ENCODE data around the gene MTHFD2L.

MTHFD2L gene

DNA sequence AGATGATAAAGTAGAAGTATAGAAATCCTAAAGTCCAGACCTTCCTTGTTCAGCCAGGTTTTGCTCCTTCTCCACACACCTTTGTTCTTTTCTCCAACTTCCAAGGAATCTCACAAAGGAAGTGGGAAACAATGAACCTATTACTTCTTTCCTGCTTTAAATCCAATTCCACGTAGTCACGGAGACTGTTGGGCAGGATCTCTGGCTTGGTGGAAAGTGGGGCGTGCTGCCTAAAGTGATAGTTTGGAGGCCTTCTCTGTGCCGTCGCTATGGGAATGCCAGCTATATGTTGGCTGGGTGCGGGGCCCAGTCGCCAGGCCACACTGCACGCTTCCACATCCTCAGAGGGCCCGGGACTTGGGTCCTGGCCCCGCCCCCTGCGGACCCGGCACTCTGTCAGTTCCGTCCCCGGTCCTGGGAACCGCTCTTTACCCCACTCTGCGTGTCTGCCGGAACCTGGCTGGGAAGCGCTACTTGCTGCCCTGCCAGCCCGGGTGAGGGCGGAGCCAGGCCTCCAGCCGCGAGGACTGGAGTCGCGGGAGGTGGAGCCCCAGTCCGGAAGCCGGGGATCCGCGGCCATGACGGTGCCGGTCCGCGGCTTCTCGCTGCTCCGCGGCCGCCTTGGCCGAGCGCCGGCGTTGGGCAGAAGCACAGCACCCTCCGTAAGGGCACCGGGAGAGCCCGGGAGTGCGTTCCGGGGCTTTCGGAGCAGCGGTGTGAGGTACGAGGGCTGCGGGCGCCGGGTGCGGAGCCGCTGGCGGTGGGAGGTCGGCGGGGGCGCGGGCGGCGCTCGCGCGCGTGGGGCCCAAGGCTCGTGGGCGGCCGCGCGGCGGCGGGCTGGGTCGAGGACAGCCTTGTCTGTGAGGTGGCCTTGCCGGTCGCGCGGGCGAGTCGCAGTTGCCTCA is at the start of gene MTHFD2L:
TSS of gene MTHFD2L (plus strand) at position 558 of the 905 bp plus-strand sequence. CDS start at position 579, 21 bp downstream.
- Mint-ChIP-seq H3K27me3 (no peaks in the 10 kb centered on the region), H3K9me3 (no peaks in the 10 kb centered on the region), H3K4me1 (ENCODE audit: low read depth) (peaks cover 30% of the 10 kb centered on the region), H3K36me3 (ENCODE audit: low read depth) (peaks cover 44% of the 10 kb centered on the region), H3K4me3 (peak within 1 kb of the TSS; percentile 92), H3K27ac (peak within 1 kb of the TSS; percentile 95)
- DNase-seq = peak; percentile 92

GRCh38 chr4:74108457-74109115 is 49.3 kb upstream of the MTHFD2L start:
- H3K4me3 Mint-ChIP-seq = no peak overlapping the region
- no peaks in the 10 kb centered on the region for H3K9me3 Mint-ChIP-seq
- DNase-seq = no peak
- no peaks in the 10 kb centered on the region for H3K36me3 Mint-ChIP-seq (ENCODE audit: low read depth)
- no peaks in the 10 kb centered on the region for H3K4me1 Mint-ChIP-seq (ENCODE audit: low read depth)
- no peak overlapping the region for H3K27ac Mint-ChIP-seq
- peaks cover 23% of the 10 kb centered on the region for H3K27me3 Mint-ChIP-seq

- H3K4me3 Mint-ChIP-seq = no peak overlapping the region
- no peaks in the 10 kb centered on the region for H3K4me1 Mint-ChIP-seq (ENCODE audit: low read depth)
- H3K27ac Mint-ChIP-seq = no peak overlapping the region
- H3K9me3 Mint-ChIP-seq = no peaks in the 10 kb centered on the region
- no peak for DNase-seq
- peaks cover 23% of the 10 kb centered on the region for H3K27me3 Mint-ChIP-seq
- H3K36me3 Mint-ChIP-seq (ENCODE audit: low read depth) = no peaks in the 10 kb centered on the region
Observed at GRCh38 chr4:74109116-74109869, 48.6 kb upstream of the MTHFD2L start.

DNA sequence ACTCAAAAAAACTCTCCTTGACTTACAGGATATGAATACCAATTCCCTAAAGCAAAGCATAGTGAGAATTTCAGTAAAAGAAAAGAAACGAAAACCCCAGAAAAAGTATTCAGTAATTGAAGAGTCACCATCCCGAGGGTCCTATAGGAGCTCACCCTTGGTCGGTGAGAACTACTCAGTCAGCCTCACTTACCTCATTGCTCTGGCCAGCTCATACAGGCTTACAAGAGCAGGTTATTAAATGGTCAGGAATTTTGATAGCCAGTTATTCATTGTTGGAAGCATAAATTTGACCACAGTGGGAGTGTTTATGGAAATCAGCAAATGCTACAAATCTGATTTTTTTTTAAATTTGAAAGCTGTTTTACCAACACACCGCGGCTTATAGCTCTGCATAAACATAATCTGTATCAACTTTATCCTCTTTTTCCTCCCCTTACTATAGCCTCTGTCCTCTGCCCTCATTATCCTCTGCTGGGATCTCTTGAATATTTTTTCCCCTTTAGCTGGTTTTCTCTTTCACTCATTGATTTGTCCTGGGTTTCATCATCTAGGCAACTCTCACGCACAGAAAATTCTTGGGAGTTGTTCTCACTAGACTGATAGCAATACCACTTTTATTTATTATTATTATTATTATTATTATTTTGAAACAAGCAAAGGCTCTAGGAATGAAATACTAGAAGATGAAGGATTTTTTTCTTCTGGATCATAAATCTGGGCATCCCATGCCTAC is 47.9 kb upstream of the MTHFD2L start:
- H3K27me3 Mint-ChIP-seq = peaks cover 20% of the 10 kb centered on the region
- H3K9me3 Mint-ChIP-seq = no peaks in the 10 kb centered on the region
- no peak overlapping the region for H3K4me3 Mint-ChIP-seq
- no peaks in the 10 kb centered on the region for H3K4me1 Mint-ChIP-seq (ENCODE audit: low read depth)
- DNase-seq = no peak
- H3K27ac Mint-ChIP-seq = no peak overlapping the region
- no peaks in the 10 kb centered on the region for H3K36me3 Mint-ChIP-seq (ENCODE audit: low read depth)

DNA sequence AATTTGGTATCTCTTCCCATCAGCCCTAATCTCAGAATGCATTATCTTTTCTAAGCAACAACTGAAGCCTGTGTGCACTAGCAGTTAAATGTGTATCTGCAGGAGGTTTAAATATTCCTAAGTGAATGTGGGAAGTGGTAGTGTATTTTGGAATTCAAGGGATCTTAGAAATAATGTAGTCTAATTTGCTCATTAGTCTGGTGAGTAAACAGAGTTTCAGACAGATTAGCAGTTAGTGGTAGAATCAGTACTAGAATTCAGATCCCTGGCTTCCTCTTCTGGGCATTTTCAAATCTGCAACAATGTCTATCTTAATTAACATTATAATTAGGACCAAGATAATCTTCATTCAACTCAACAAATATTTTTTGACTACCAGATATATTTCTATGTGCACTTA is 47.2 kb upstream of the MTHFD2L start:
- no peaks in the 10 kb centered on the region for H3K9me3 Mint-ChIP-seq
- no peak for DNase-seq
- H3K27me3 Mint-ChIP-seq = peaks cover 19% of the 10 kb centered on the region
- H3K4me1 Mint-ChIP-seq (ENCODE audit: low read depth) = no peaks in the 10 kb centered on the region
- H3K36me3 Mint-ChIP-seq (ENCODE audit: low read depth) = no peaks in the 10 kb centered on the region
- no peak overlapping the region for H3K27ac Mint-ChIP-seq
- H3K4me3 Mint-ChIP-seq = no peak overlapping the region

GRCh38 chr4:74111306-74111975 is 46.5 kb upstream of the MTHFD2L start:
- Mint-ChIP-seq H3K27me3 (peaks cover 14% of the 10 kb centered on the region), H3K4me3 (no peak overlapping the region), H3K4me1 (ENCODE audit: low read depth) (no peaks in the 10 kb centered on the region), H3K9me3 (no peaks in the 10 kb centered on the region), H3K27ac (no peak overlapping the region), H3K36me3 (ENCODE audit: low read depth) (no peaks in the 10 kb centered on the region)
- no peak for DNase-seq

DNA sequence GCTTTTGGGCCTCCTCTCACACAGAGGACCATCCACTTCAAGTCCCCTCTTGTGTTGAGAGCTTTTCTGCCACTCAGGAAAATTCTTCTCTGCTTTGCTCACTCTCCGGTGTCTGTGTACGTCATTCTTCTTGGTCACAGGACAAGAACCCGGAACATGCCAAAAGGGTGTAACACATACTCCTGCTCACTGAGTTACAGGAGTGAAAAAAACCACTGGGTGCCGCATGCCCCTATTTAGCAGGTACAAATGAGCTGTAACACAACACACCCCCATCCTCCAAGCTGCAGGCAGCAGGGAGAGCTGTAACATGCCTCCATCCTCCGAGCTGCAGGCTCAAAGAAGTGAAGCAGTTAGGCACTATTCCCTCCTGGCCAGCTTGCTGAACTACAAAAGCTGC is 45.9 kb upstream of the MTHFD2L start:
- no peak for DNase-seq
- H3K4me1 Mint-ChIP-seq (ENCODE audit: low read depth) = no peaks in the 10 kb centered on the region
- H3K4me3 Mint-ChIP-seq = no peak overlapping the region

DNA sequence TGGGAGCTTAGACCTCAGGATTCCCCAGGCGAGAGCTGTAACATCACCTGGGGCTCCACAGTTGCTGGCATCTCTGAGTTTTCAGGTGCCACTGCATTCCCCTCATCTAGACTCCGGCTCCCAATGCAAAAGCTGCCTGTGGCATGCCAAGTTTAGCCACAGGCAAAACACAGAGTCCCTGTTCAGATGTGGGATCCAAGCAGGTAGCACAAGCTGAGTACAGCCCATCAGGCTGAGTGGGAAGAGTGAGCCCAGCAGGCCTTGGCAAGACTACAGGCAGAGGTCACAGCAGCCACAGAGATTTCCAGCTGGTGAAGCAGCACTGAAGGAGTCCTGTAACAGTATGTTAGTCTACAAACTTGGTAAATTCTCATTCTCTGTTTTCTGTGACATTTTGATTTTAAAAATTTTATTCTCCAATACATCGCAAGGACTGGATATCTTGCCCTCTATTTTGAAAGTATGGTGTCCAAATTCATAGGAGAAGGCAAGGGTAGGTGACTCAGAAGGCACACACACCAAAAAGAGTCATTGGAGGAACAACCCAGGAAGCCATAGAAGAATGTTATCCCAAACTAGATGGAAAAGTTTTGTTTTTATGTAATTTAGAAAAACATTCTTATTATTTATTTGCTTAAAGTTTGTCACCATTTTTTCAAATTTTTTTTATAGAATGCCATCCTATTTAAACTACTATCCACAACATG is 45.4 kb upstream of the MTHFD2L start:
- Mint-ChIP-seq H3K4me1 (ENCODE audit: low read depth) (no peaks in the 10 kb centered on the region), H3K9me3 (no peaks in the 10 kb centered on the region), H3K27ac (no peak overlapping the region), H3K36me3 (ENCODE audit: low read depth) (no peaks in the 10 kb centered on the region), H3K27me3 (peaks cover 13% of the 10 kb centered on the region), H3K4me3 (no peak overlapping the region)
- no peak for DNase-seq

More for the DNA sequence above, 45.9 kb upstream of the MTHFD2L start:
- Mint-ChIP-seq H3K27me3 (peaks cover 13% of the 10 kb centered on the region), H3K27ac (no peak overlapping the region), H3K36me3 (ENCODE audit: low read depth) (no peaks in the 10 kb centered on the region), H3K9me3 (no peaks in the 10 kb centered on the region)

DNA sequence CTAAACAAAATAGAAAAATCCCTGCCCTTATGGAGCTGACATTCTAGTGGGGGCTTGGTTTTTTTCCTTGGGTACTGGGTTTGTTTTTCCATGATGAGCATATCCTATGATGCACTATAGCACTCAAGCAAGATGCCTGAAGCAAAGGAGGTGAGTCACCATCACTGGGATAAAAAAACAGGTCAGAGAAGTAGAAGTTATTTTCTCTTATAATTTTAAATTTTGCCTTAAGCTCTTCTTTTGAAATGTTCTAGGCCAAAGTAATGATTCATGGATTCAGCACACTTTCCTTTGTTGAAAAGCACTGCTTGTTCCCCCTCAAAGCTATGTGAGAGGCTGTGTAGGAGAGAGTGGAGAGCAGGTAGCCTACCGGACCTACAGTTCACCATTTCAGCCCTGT is 43.7 kb upstream of the MTHFD2L start:
- Mint-ChIP-seq H3K27ac (no peak overlapping the region), H3K4me1 (ENCODE audit: low read depth) (no peaks in the 10 kb centered on the region), H3K36me3 (ENCODE audit: low read depth) (no peaks in the 10 kb centered on the region), H3K9me3 (no peaks in the 10 kb centered on the region), H3K27me3 (peaks cover 13% of the 10 kb centered on the region), H3K4me3 (no peak overlapping the region)
- DNase-seq = no peak

DNA sequence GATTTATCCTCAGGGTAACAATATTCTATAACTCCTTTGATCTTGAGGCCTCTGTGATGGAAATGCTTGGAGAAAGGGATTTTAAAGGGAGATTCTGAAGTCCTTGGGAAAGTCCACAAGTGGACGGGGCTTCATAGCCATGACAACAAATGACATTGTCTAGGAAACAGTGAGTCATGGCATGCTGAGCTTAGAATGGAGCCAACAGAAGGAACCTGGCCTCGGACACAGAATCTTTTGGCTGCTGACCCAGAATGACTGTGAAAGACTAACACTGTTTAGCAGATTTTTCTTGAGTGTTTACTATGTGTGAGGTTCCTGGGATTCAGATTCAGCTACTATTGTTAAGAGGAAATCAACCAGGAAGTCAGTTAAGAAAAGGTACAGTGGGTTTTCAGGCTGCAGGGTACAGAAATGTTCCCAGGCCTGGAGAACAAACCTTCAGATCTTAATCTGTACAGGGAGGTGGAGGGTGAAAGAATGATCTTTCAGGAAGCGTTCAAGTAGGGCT is 40.8 kb upstream of the MTHFD2L start:
- Mint-ChIP-seq H3K4me3 (no peak overlapping the region), H3K27me3 (peaks cover 10% of the 10 kb centered on the region), H3K9me3 (peaks cover 3% of the 10 kb centered on the region), H3K4me1 (ENCODE audit: low read depth) (no peaks in the 10 kb centered on the region), H3K27ac (no peak overlapping the region), H3K36me3 (ENCODE audit: low read depth) (no peaks in the 10 kb centered on the region)
- DNase-seq = no peak

- H3K27ac Mint-ChIP-seq = no peak overlapping the region
- no peak overlapping the region for H3K4me3 Mint-ChIP-seq
- H3K36me3 Mint-ChIP-seq (ENCODE audit: low read depth) = no peaks in the 10 kb centered on the region
- H3K4me1 Mint-ChIP-seq (ENCODE audit: low read depth) = no peaks in the 10 kb centered on the region
- no peak for DNase-seq
- H3K9me3 Mint-ChIP-seq = peaks cover 6% of the 10 kb centered on the region
- H3K27me3 Mint-ChIP-seq = peaks cover 5% of the 10 kb centered on the region
Observed at GRCh38 chr4:74118600-74119338, 39.1 kb upstream of the MTHFD2L start.

DNA sequence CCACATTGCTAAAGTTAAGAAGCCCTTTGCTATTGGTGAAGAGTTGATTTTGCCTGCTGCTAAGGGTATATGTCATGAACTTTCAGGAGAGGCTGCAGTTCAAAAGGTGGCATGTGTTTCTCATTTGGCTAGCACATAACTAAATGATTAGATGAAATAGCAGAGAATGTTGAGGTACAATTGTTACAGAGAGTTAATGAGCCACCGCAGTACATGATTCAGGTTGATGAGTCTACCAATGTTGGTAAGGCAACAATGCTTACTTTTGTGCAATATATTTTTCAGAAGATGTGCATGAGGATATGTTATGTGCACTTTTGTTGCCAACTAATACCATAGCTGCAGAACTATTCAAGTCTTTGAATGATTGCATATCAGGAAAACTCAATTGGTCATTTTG is 37.8 kb upstream of the MTHFD2L start:
- Mint-ChIP-seq H3K27me3 (peaks cover 5% of the 10 kb centered on the region), H3K4me1 (ENCODE audit: low read depth) (no peaks in the 10 kb centered on the region), H3K9me3 (peaks cover 6% of the 10 kb centered on the region), H3K27ac (no peak overlapping the region), H3K4me3 (no peak overlapping the region), H3K36me3 (ENCODE audit: low read depth) (no peaks in the 10 kb centered on the region)
- DNase-seq = no peak
